Activated naive CD4-positive, alpha-beta T cell treated with Interleukin-2 at 50 U/mL for 16 hours (primary cell): Measurements from ENCODE around the gene TRPM8.

Experiments
- DNase-seq: peaks from one replicate; pipeline ENCODE4 v3.0.0-alpha.2; 2020

TRPM8 gene

GRCh38 chr2:233976690-233977294 lies 59.6 kb downstream of the TRPM8 start:
- no peak for DNase-seq

DNA sequence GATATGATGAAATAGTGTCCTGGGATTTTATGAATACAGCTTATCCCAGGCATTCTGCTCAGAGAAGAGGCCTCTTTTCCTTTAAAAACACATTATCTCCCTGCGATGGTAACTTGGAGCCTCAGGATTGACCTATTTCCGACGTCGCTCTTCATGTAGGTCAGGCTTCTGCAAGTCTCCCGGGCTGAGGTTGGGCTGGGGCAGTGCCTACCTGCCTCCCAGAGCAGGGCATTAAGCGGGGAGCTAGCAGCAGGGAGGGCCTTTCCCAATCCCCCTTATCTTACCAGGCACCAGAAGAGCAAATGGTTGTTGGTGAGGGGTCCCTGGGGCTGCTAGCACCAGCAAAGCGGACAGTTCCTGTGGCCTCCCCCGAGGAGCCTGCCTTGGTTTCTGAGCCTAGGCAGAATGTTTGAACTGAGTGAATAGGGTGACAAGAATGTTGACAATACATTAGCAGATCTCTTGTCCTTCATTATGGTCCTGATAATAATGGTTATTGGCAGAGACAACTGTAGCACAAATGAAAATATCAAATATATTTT lies 60.2 kb downstream of the TRPM8 start:
- DNase-seq, result no peak

DNA sequence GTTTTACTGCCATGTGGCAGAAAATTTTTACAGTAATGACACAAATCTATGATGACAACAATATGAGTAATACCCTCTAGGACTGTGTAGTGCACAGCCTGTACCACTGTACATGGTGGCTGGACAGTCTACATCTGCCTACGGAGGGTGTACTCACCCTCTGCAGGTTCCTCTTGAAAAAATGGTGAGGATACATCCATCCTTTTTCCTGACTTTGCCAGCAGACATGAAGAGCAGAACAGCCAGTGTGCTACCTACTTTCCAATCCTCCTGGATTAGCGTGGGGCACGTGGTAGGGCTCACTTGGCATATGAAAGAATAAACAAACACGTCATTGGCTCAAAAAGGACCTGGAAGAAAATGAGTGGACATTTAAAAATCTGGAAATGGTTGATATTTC lies 62.6 kb downstream of the TRPM8 start:
- DNase-seq, result no peak

GRCh38 chr2:233980955-233981561 lies 63.9 kb downstream of the TRPM8 start:
- no peak for DNase-seq

DNA sequence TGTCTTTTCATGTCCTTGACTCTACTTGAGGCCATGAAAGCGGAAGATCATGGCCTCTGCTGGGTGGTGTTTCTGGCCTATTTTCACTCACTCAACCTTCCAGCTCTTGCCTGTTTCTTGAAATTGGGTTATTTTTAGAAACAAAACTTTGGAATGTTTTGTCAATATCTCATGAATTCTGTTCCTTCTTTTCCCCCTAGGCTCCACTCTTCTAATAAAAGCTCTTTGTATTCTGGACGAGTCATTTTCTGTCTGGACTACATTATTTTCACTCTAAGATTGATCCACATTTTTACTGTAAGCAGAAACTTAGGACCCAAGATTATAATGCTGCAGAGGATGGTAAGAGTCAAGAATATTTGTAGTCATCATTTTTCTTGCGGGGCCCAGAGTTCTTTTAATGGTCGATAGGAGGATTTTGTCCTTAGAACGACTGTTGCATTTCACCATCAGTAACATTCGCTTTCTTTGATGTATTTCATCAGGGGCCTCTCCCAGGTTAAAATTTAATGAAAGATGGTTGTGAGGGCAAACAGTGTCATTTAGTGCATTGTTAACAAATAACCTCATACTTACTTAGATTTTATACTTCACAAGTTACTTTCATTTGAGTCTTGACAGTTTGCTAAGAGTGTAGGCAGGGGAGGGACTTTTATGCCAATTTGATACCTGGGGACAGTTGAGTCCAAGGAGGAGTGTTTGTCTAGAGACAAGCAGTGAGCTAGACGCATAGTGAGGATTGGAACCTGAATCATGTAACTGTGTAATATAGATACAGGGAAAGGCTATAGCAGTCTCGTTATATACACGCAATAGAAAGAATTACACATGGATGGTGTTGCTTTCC lies 64.6 kb downstream of the TRPM8 start:
- no peak for DNase-seq

- no peak for DNase-seq
Measured at GRCh38 chr2:233982421-233983121, 65.4 kb downstream of the TRPM8 start.

- DNase-seq, result no peak
Measured at GRCh38 chr2:233983445-233983844, 66.3 kb downstream of the TRPM8 start.

DNA sequence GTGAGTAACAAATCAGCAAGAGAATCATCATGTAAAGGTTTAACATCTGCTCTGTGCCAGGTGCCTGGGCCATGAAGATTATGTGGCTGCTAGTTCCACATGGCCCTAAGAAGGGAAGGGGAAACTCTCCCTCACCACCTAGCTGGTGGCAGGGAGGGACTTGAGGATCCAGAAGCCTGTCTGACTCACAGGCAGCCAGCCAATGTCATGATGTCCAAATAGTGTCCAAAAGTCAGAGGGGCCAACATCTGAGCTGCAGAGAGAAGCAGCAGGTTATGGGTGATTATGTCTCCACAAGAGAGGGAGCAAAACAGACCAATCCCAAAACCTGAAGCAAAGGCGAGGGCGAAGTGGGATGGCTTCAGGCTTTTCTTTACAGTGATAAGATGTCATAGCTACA lies 71.4 kb downstream of the TRPM8 start:
- DNase-seq, result no peak

DNA sequence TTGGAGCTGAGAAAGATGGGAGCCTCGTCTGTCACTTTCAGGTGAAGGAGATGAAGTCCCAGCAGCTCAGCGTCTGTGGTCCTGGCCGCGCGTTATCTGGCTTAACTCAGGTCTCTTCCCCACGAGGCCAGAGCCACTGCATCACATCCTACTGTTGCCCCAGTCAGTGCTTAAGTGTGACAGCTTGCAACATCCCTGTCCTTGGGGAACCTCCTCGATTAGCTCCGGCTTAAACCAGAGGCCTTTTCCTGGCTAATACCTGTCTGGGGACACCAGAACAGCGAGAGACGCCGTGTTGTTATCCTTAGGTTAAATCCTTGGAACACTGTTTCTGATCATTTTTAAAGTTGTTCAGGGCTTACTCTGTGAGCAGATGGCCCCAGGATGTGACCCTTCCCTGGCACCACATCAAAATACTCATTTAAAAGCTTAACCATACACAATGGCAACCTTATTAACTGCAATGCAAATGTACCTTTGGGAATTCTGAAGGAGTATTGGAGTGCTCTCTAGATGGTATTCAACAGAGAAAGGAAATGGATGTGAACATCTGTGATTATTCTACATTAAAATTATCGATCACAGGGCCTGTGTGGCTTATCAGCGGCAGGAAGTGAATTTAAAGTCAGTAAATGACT lies 72.2 kb downstream of the TRPM8 start:
- no peak for DNase-seq

DNA sequence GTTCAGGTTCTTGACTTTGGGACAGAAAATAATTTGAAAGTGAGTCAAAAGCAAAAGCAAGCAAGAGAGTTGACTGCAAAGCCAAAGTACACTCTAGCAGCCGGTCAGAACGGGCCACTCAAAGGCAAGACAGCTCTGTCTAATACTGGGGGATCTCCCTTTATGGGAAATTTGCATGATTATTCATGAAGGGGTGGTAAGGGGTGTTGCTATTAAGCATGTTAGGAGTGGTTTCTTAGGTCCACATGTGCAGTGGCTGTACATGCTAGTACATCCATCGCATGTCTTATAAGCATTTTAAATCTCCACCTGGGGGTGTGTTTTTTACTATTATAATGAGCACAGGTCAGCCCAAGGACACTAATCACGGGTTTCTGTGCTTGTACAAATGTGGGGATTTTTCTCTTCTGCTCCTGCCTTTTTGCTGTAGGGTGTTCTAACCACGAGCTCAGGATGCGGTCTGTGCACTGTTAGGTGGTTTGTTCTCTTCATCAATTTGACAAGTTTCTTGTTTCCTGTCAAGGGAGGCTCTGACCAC lies 73.2 kb downstream of the TRPM8 start:
- DNase-seq, result peak; percentile 39

GRCh38 chr2:233991196-233991595 lies 74.0 kb downstream of the TRPM8 start:
- no peak for DNase-seq

DNA sequence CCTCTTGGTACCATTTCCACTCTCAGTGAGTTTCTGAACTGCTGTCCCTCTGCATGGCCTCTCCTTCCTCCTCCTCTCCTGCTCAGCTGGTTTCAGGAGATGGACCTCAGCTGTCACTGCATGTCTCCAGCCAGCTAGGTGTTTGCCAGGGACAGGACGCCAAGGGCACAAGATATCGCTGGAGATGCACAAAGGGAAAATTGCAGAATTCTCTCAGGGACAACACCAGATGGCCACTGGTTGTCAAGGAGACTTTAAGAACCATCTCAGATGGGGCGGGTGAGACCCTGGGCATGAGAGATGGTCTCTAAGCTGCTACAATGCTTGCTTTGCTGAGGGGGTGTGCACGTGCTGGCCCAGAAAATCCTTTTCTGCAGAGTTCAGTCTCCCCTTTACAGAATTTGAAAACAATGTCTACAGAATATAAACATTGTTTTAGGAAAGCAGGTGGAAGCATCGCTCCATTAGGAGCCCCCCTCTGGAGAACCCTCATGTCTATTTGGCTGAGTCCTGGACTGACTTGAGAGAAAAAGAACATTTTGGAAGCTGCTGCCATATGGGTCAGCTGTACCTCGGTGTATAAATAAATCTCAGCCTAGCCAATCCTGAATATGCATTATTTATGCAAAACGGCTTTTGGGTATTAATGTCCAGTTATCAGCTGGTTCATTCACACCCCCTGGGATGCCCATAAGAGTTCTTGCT lies 75.5 kb downstream of the TRPM8 start:
- no peak for DNase-seq

GRCh38 chr2:233993461-233993860 lies 76.3 kb downstream of the TRPM8 start:
- DNase-seq, result no peak

DNA sequence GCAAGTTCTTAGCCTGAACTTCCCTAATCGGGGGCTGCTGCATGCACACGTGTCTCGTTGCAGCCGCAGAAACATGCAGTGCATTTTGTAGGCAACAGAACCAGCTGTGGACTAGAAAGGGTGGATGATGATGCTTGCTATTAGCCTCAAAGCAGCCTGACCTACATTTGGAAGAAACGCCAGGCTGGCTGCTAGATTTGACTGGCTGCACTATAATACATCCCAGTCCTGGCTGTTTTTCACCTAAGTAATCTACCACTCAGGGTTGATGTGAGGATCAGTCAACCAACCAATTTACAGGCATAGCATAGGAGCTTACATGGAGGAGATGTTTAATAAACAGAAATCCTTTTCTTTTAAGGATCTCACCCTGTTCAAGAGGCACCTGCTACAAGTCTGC lies 77.0 kb downstream of the TRPM8 start:
- no peak for DNase-seq

GRCh38 chr2:233996000-233996399 lies 78.8 kb downstream of the TRPM8 start:
- DNase-seq, result no peak

DNA sequence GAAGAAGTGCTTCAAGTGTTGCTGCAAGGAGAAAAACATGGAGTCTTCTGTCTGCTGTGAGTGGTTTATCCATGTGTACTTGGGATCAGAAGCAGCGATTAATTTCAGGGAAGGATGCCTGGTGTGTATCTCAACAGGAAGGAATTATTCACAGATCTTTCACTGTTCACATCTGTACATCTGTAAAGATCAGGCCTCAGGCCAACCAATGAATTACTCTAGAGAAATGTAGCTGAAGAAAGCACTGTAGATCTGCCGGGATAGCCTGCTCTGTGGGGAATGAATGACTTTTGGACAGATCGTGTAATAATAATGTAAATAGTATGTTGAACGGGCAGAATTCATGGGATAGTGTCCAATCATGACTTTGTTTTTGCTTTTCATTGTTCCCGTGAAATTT lies 79.3 kb downstream of the TRPM8 start:
- no peak for DNase-seq

DNA sequence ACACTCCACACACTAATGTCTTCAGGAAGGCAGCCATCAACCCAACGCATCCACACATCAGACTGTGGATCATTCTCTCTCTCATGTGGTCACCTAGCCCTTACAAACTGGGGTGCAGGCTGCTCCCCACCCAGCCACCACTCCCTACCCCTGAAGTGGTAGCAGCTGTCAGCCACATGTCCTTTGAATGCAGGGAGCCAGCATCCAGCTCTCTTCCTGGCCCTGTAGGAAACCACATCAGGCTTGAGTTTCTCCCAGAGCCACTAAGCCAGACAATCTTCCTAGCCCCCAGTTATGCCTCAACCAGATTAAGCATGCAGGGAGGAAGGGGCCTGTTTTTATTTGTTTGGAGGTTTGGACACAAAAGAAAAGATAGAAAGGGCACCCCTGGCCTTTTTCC lies 80.5 kb downstream of the TRPM8 start:
- no peak for DNase-seq

GRCh38 chr2:233999182-233999581 lies 82.0 kb downstream of the TRPM8 start:
- DNase-seq, result no peak

- DNase-seq, result no peak
Measured at GRCh38 chr2:234001380-234002160, 84.4 kb downstream of the TRPM8 start.

DNA sequence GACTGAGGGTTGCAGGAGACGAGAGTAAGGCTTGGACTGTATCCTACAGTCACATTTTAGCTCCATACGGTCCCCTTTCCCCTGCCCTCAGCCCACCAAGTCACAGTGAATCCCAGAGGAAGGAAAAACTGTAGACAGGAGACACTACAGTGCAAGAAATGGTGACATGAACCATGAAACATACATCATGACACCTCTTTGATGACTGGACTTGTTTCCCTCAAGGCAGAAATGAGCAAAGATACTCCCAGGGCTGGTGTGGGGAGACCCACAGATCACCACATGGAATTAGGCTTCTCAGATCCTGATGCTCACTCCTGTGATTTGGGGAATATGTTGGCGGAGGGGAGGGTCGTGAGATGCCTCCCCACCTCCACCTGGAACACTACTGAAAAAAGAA lies 85.1 kb downstream of the TRPM8 start:
- DNase-seq, result no peak
